PC-9 (cell line): Measurements from ENCODE around the gene HHIPL1.

Experiments
- CTCF ChIP-seq: fragments of 200-600 bp; sonication (generic); conservative IDR thresholded peaks from 2 replicates; pipeline ENCODE4 v1.6.1; 2017; ENCODE audit warnings: mixed run types, antibody characterized with exemption, mild to moderate bottlenecking, moderate library complexity
- EZH2 ChIP-seq: fragments of 200-600 bp; sonication (generic); IDR thresholded peaks from 2 replicates; pipeline ENCODE4 v1.8.0; 2017; ENCODE audit warnings: antibody characterized with exemption, low read depth

- TF ChIP-seq CTCF (no peak), EZH2 (no peak)
Measured at GRCh38 chr14:99699861-99700260, 54.9 kb downstream of the HHIPL1 start.
